ENCODE measurements around the gene LRR1.
A peak's percentile ranks its signal among the peaks of the same experiment; 100 is the strongest.

The LRR1 gene

GRCh38 chr14:49620182-49621113 lies 21.7 kb downstream of the LRR1 start, which contains the start of the genes MGAT2 and RPL36AL:
Gene MGAT2 (plus strand): TSS chr14:49620799. CDS start chr14:49621269, 470 bp downstream.
Gene RPL36AL (minus strand): TSS chr14:49620626. CDS start chr14:49619104, 1,522 bp downstream.
- H3K4me3 ChIP-seq (replicated peaks; ENCODE audit: low read depth, low read length) = peak within 1 kb of the TSS; percentile 93
- DNase-seq (ENCODE audit: low read depth) = peak; percentile 99
- TF ChIP-seq CTCF (IDR thresholded peaks at IDR 0.05; ENCODE audit: low read length, missing control alignments) = peak; percentile 23

- DNase-seq (ENCODE audit: low read depth) = peak; percentile 61
- TF ChIP-seq CTCF (IDR thresholded peaks at IDR 0.05; ENCODE audit: low read length, missing control alignments) = no peak
- peak overlapping the region; percentile 93 for H3K4me3 ChIP-seq (replicated peaks; ENCODE audit: low read depth, low read length)
Observed at GRCh38 chr14:49621114-49621881, 22.6 kb downstream of the LRR1 start.

GRCh38 chr14:49622022-49622607 lies 23.4 kb downstream of the LRR1 start:
- no peak for DNase-seq (ENCODE audit: low read depth)
- H3K4me3 ChIP-seq (replicated peaks; ENCODE audit: low read depth, low read length) = peak overlapping the region; percentile 93
- TF ChIP-seq CTCF (IDR thresholded peaks at IDR 0.05; ENCODE audit: low read length, missing control alignments) = no peak

- TF ChIP-seq CTCF (IDR thresholded peaks at IDR 0.05; ENCODE audit: low read length, missing control alignments) = no peak
- peak overlapping the region; percentile 93 for H3K4me3 ChIP-seq (replicated peaks; ENCODE audit: low read depth, low read length)
- no peak for DNase-seq (ENCODE audit: low read depth)
Observed at GRCh38 chr14:49623387-49623786, 24.6 kb downstream of the LRR1 start.

GRCh38 chr14:49623941-49624839 lies 25.4 kb downstream of the LRR1 start:
- no peak for DNase-seq (ENCODE audit: low read depth)
- TF ChIP-seq CTCF (IDR thresholded peaks at IDR 0.05; ENCODE audit: low read length, missing control alignments) = no peak
- no peak overlapping the region for H3K4me3 ChIP-seq (replicated peaks; ENCODE audit: low read depth, low read length)

All from fibroblast of pulmonary artery (primary cell).